Subcutaneous abdominal adipose tissue (tissue), 5 donors: ENCODE measurements around the gene NOBOX.
A peak's percentile ranks its signal among the peaks of the same experiment; 100 is the strongest.
"Not testable (repeated sequence)": the region's sequence is repeated elsewhere in the genome, so short reads cannot be mapped to it uniquely, and the experiment has no call there.

Experiments
- H3K27ac ChIP-seq: one replicate; pipeline ENCODE4 v1.7.0; 2013; ENCODE audit warnings: low read depth, mild to moderate bottlenecking, inconsistent platforms, low read length, moderate library complexity
- H3K27me3 ChIP-seq, 5 donors: one replicate each; pipeline ENCODE4 v1.7.0; 2013; ENCODE audit warnings: low read length in 5 of 5, inconsistent platforms in 1 of 5; ENCODE audit not compliant: control insufficient read depth in 5 of 5, insufficient read depth in 4 of 5
- H3K36me3 ChIP-seq, 5 donors: one replicate each; pipeline ENCODE4 v1.7.0; 2013; ENCODE audit warnings: low read length in 5 of 5; ENCODE audit not compliant: control insufficient read depth in 5 of 5, insufficient read depth in 5 of 5
- H3K4me1 ChIP-seq, 5 donors: one replicate each; pipeline ENCODE4 v1.7.0; 2013; ENCODE audit warnings: low read length in 5 of 5, mild to moderate bottlenecking in 3 of 5, moderate library complexity in 1 of 5; ENCODE audit not compliant: control insufficient read depth in 5 of 5, insufficient read depth in 5 of 5
- H3K4me3 ChIP-seq, 5 donors: one replicate each; pipeline ENCODE4 v1.7.0; 2013; ENCODE audit warnings: low read length in 5 of 5, low read depth in 1 of 5
- H3K9ac ChIP-seq, 5 donors: one replicate each; pipeline ENCODE4 v1.7.0; 2013; ENCODE audit warnings: low read length in 5 of 5, mild to moderate bottlenecking in 4 of 5, moderate library complexity in 3 of 5
- H3K9me3 ChIP-seq, 5 donors: one replicate each; pipeline ENCODE4 v1.7.0; 2013; ENCODE audit warnings: low read length in 5 of 5; ENCODE audit not compliant: control insufficient read depth in 5 of 5
- donor health status: healthy.
- donor health status: healthy.
- donor health status: healthy.
- donor health status: healthy.
- donor health status: healthy.

The NOBOX gene

DNA sequence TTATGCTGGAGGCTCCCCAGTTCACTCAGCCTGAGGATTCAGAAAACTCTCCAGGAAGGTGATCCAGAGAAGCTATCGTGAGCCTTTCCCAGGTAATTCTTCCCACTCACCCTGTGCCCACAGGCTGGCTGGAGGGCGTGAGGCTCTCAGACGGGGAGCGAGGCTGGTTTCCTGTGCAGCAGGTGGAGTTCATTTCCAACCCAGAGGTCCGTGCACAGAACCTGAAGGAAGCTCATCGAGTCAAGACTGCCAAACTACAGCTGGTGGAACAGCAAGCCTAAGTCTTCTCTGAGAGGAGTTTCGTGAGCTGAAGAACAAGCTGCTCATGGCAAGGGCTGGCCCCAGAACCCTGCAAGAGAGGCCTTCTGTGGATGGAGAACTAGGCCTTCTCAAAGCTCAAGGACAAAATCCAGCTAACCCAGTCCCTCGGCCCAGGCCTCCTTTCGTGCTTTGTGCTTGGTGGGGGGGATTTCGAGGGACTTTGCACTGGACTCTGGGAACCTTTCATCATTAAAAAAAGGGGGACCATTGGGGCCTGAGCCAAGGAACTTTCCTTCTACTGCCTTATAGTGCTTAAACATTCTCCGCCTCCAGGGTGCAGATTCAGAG, 23.6 kb downstream of the NOBOX start:
- H3K4me1 ChIP-seq = no peaks in the 10 kb centered on the region
- no peak overlapping the region for H3K4me3 ChIP-seq
- no peak overlapping the region for H3K9ac ChIP-seq
- H3K36me3 ChIP-seq = peaks cover 4 to 28% (median 22%) of the 10 kb centered on the region in 5 donors
- no peaks in the 10 kb centered on the region for H3K27me3 ChIP-seq
- H3K9me3 ChIP-seq = peaks cover 0 to 5% (median 0%) of the 10 kb centered on the region in 5 donors
- H3K27ac ChIP-seq = no peak overlapping the region

GRCh38 chr7:144378651-144379050, 24.8 kb downstream of the NOBOX start:
- no peak overlapping the region for H3K4me3 ChIP-seq
- no peaks in the 10 kb centered on the region for H3K4me1 ChIP-seq
- H3K9me3 ChIP-seq = peaks cover 0 to 5% (median 0%) of the 10 kb centered on the region in 5 donors
- no peak overlapping the region for H3K9ac ChIP-seq
- H3K27ac ChIP-seq = no peak overlapping the region
- peaks cover 4 to 28% (median 22%) of the 10 kb centered on the region in 5 donors for H3K36me3 ChIP-seq
- no peaks in the 10 kb centered on the region for H3K27me3 ChIP-seq

DNA sequence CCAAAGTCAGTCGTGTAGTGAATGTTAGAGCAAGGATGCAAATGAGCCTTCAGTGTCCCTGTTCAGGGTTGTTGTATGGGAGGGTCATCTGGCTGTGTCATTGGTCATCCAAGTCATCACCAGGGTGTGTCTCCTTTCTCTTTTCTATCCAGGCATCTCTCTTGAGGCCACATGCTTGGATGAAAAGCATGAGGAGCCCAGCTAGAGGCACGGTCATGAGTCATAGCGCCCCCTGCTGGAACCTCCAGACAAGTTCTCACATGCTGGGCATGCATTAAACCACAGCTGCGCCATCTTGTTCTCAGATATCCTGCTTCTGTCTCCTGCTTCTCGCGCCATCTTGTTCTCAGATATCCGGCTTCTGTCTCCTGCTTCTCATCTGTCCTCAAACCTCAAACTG, 34.3 kb downstream of the NOBOX start:
- not testable (repeated sequence) for H3K27ac ChIP-seq, H3K36me3 ChIP-seq, H3K9ac ChIP-seq, H3K4me3 ChIP-seq, H3K27me3 ChIP-seq, H3K4me1 ChIP-seq, H3K9me3 ChIP-seq

DNA sequence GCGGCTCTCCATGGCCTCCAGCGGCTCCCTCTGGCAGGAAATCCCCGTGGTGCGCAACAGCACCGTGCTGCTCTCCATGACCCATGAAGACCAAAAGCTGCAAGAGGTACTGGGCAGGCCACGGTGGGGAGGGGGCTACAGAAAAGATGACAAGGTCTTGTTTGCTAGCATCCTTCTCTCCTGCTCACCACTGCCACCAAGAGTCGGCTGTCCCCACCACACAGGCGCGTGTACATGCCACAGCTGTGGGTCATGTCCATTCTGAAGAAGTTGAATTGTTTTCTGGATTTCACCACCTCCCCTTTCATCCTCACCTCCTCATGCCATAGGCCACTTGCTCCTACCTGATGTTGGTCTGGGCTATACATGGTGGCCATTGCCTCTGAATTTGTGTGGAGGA, 36.2 kb downstream of the NOBOX start:
- not testable (repeated sequence) for H3K36me3 ChIP-seq

DNA sequence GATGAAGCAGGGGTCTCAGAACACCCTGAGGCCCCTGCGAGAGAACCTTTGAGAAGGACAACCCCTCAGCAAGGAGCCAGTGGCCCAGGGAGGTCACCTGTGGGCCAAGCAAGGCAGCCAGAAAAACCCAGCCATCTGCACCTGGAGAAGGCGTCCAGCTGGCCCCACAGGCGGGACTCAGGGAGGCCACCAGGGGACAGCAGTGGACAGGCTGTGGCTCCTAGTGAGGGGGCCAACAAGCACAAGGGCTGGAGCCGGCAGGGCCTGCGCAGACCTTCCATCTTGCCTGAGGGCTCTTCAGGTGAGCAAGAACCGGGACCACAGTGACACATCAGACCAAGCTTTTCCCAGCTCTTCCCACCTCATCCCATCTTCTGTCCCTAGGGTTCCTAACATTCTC, 38.0 kb downstream of the NOBOX start:
- H3K27ac ChIP-seq, H3K27me3 ChIP-seq, H3K4me1 ChIP-seq, H3K36me3 ChIP-seq, H3K4me3 ChIP-seq, H3K9ac ChIP-seq, H3K9me3 ChIP-seq: not testable (repeated sequence)

More for the DNA sequence above, 36.2 kb downstream of the NOBOX start:
- H3K9me3 ChIP-seq, H3K9ac ChIP-seq, H3K4me1 ChIP-seq, H3K27me3 ChIP-seq, H3K27ac ChIP-seq, H3K4me3 ChIP-seq: not testable (repeated sequence)

- not testable (repeated sequence) for H3K4me1 ChIP-seq, H3K36me3 ChIP-seq, H3K9me3 ChIP-seq, H3K4me3 ChIP-seq, H3K9ac ChIP-seq, H3K27me3 ChIP-seq, H3K27ac ChIP-seq
Measured at GRCh38 chr7:144362061-144362460, 41.4 kb downstream of the NOBOX start.

GRCh38 chr7:144356860-144357259, 46.6 kb downstream of the NOBOX start:
- not testable (repeated sequence) for H3K9me3 ChIP-seq, H3K36me3 ChIP-seq, H3K27ac ChIP-seq, H3K9ac ChIP-seq, H3K27me3 ChIP-seq, H3K4me3 ChIP-seq, H3K4me1 ChIP-seq

DNA sequence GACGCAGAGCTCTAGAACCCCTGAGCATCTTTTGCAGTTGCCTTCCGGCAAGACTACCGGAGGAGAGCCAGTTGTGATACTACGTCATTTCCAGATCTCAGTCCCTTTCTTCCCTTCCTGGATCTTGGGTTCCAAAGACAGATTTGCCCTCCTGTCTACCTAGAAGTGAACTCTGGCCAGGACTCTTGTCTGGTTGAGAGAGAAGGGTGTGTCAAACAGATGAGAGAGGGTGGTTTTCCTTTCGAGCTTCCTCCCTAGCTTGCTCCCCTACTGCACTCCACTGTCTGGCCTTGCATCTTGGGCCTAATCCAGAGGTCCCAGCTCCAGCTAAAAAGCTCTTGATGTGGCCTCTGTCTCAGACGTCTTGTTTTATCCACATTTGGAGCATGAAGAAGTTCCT, 47.3 kb downstream of the NOBOX start:
- H3K4me3 ChIP-seq, H3K36me3 ChIP-seq, H3K27ac ChIP-seq, H3K4me1 ChIP-seq, H3K27me3 ChIP-seq, H3K9ac ChIP-seq, H3K9me3 ChIP-seq: not testable (repeated sequence)

DNA sequence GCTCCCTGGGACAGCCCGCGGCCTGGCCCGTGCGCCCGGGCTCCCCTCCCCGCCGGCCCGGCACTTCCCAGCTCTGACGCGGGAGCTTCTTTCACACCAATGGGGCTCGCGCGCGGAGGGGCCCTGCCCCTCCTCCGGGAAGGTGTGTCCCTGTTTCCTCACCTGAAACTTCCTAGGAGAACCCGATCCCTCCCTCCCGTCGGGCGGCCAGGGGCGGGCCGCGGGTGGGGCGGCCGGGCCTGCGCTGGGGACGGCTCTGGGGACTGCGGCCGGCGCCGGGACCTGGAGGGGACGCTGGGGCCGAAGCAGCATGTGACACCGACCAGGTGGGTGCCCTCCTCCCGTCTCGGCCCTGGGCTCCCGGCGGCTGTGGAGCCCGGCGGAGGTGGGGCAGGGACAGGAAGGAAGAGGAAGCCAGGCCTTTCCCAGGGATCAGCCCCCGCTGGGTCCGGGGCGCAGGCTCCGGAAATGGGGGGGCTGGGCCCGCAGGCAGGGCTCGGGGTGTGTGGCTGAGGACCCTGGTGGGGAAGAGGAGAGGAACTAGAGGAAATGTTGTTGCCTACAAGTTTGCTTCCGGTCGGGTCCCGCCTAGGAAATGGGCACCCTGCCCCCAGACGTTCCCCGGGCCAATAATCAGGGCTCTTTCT, 48.2 kb downstream of the NOBOX start, which contains the start of gene ARHGEF5:
TSS of gene ARHGEF5 (plus strand) at position 227 of the 647 bp plus-strand sequence. CDS start 7,268 bp downstream, outside the sequence.
- H3K9me3 ChIP-seq, H3K36me3 ChIP-seq, H3K27ac ChIP-seq, H3K9ac ChIP-seq, H3K27me3 ChIP-seq, H3K4me1 ChIP-seq: not testable (repeated sequence)
- peak within 1 kb of the TSS in 1 of 5 donors; percentile 35 for H3K4me3 ChIP-seq

DNA sequence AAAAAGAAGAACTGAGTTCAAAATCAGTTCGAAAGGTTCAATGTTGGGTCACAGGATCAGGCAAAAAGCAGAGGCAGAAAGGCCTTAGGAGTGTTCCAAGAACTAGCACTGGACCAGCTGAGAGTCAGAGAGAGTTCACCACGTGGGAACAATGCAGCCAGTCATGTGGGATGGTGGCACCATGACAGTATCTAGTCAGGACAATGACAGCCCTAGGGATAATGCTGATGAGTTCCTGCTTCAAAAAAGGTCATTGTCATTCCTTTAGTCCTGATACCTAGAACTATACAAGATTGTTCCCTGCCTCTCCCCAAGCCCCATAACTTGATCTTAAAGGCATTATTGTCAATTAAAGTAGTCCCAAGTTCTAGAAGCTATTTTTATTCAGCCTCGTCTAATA, 51.8 kb downstream of the NOBOX start:
- not testable (repeated sequence) for H3K27me3 ChIP-seq, H3K9me3 ChIP-seq, H3K4me1 ChIP-seq, H3K4me3 ChIP-seq, H3K9ac ChIP-seq, H3K36me3 ChIP-seq
- H3K27ac ChIP-seq = peak overlapping the region; percentile 67
